Large intestine (tissue), 3 donors: ENCODE data around the gene GPR143. TPM values are rescaled to one million over a fixed set of nuclear protein-coding genes. Genes with fewer than 3 reads are reported as not detected.

ENCODE experiments used
- DNase-seq, 2 donors: peaks; one replicate each; pipeline versions ENCODE4 v3.0.0 to v3.0.0-alpha.2; 2013
- H3K27ac ChIP-seq: one replicate; pipeline ENCODE4 v1.5.1; 2013; ENCODE audit warnings: low read length
- H3K27me3 ChIP-seq: 2 replicates; pipeline ENCODE4 v1.6.1; 2013; ENCODE audit warnings: low read length; ENCODE audit not compliant: control insufficient read depth, insufficient read depth
- H3K36me3 ChIP-seq: 2 replicates; pipeline ENCODE4 v1.6.1; 2013; ENCODE audit warnings: low read length; ENCODE audit not compliant: control insufficient read depth, insufficient read depth
- H3K4me1 ChIP-seq: one replicate; pipeline ENCODE4 v1.6.1; 2013; ENCODE audit warnings: low read length; ENCODE audit not compliant: control insufficient read depth, insufficient read depth
- H3K4me3 ChIP-seq: one replicate; pipeline ENCODE4 v1.5.1; 2013; ENCODE audit warnings: low read length
- H3K9me3 ChIP-seq: one replicate; pipeline ENCODE4 v1.6.1; 2013; ENCODE audit warnings: mild to moderate bottlenecking, low read depth, low read length, moderate library complexity; ENCODE audit not compliant: control insufficient read depth
- WGBS: methylation state at CpG from one replicate; pipeline ENCODE4 v1.1.5; 2013; ENCODE audit warnings: low lambda C conversion rate; ENCODE audit not compliant: insufficient coverage; 5-methylcytosine and 5-hydroxymethylcytosine counted together
- polyA plus RNA-seq: library from polyadenylated mRNA; unstranded; fragments of 120-200 nt; gene quantifications from one replicate; pipeline ENCODE4 v1.2.1, GENCODE V29; 2013

GPR143 gene
- polyA plus RNA-seq, 1 donor: 5.2 TPM

DNA sequence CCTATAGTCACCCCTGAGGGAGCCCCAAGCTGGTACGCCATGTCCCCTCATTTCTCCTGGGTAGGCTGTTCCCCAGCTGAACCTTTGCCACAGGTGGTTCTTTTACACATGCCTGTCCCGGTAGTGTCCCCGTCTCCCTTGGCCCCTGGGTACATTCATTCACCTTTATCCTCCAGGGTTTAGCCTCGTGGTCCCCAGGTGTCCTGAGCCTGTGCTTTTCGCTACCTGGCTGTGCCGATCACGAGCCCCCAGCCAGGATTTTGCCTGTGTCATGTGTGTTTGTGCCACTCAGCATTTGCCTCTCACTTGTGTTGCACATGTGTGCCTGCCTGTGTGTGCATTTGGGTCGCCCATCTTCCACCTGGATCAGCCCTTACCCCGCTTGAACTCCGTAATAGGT lies 57.6 kb downstream of the GPR143 start:
- H3K36me3 ChIP-seq: peaks cover 23% of the 10 kb centered on the region
- peaks cover 2% of the 10 kb centered on the region for H3K4me1 ChIP-seq
- H3K27ac ChIP-seq: no peak overlapping the region
- no peak for DNase-seq
- no peaks in the 10 kb centered on the region for H3K9me3 ChIP-seq
- H3K4me3 ChIP-seq: no peak overlapping the region
- H3K27me3 ChIP-seq: no peaks in the 10 kb centered on the region
- WGBS: no CpG with 5 or more reads among the region's 10 CpGs

GRCh38 chrX:9707306-9708033 lies 58.2 kb downstream of the GPR143 start:
- H3K4me3 ChIP-seq: no peak overlapping the region
- no peak overlapping the region for H3K27ac ChIP-seq
- WGBS: no CpG with 5 or more reads among the region's 13 CpGs
- H3K4me1 ChIP-seq: peaks cover 2% of the 10 kb centered on the region
- no peak for DNase-seq
- H3K9me3 ChIP-seq: no peaks in the 10 kb centered on the region
- no peaks in the 10 kb centered on the region for H3K27me3 ChIP-seq
- peaks cover 23% of the 10 kb centered on the region for H3K36me3 ChIP-seq

DNA sequence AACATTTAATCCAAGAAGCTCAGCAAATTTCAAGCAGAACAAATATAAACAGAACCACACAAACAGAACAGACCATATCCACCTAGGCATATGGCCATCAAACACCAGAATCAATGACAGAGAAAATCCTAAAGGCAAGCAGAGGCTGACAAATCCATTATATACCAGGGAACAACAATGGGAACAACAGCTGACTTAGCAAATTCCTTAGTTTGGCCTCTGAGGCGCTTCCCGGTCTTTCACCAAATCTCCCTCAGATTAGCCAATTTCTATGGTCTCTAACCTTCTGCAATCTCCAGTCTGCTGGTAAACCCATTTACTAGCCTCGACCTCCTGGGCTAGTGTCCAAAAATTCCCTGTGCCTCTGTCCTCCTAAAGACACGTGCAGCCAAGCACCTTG lies 59.2 kb downstream of the GPR143 start:
- Histone ChIP-seq H3K4me1 (peaks cover 2% of the 10 kb centered on the region), H3K4me3 (no peak overlapping the region), H3K36me3 (peaks cover 16% of the 10 kb centered on the region), H3K9me3 (no peaks in the 10 kb centered on the region), H3K27ac (no peak overlapping the region), H3K27me3 (no peaks in the 10 kb centered on the region)
- no CpG with 5 or more reads among the region's 4 CpGs for WGBS
- DNase-seq: no peak

DNA sequence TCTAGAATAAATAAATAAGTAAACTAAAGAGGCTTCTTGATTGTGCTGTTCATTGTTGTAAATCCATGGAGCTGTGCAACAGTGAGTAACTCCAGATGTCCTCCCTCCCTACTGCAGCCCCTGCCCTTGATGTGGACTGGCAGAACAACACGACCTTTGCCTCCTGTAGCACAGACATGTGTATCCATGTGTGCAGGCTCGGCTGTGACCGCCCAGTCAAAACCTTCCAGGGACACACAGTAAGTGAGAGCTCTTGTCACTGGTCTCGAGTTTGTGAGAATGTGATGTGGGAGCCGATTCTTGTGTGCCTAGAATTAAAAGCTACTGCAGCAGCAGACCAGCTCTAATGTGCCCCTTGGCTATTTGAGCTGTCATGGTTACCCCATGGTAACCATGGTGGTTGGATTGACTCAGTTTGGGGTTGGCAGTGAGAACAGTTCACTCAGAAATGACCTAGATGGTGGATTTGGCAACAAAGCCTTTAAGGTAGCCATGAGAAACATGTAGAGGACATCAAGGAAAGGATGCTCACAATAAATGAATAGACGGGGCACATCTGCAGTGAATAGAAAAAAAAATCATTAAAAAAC lies 60.7 kb downstream of the GPR143 start:
- no peak overlapping the region for H3K27ac ChIP-seq

DNA sequence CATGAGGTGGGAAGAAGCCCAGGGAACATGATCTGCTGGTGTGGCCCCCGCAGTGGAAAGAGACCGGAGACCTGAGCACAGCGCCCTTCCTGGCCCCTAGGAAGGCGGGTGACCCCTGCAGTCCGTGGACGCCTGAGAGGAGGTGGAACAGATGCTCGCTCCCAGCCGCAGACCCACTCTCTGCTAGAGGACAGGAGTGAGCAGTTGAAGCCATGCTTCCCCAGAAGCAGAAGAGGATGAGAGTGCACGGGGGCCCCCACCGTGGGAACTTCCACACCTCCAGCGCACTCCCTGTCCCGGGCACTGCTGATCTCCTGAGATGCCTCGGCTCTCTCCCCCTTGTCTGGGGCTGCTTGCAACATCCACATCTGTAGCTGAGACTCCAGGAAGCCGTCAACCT lies 62.2 kb downstream of the GPR143 start:
- Histone ChIP-seq H3K4me3 (no peak overlapping the region), H3K27me3 (no peaks in the 10 kb centered on the region), H3K4me1 (no peaks in the 10 kb centered on the region), H3K27ac (no peak overlapping the region), H3K9me3 (no peaks in the 10 kb centered on the region), H3K36me3 (peaks cover 15% of the 10 kb centered on the region)
- DNase-seq: no peak
- no CpG with 5 or more reads among the region's 14 CpGs for WGBS

More for the DNA sequence above, 60.7 kb downstream of the GPR143 start:
- WGBS: no CpG with 5 or more reads among the region's 6 CpGs
- Histone ChIP-seq H3K9me3 (no peaks in the 10 kb centered on the region), H3K4me3 (no peak overlapping the region), H3K4me1 (peaks cover 2% of the 10 kb centered on the region), H3K27me3 (no peaks in the 10 kb centered on the region), H3K36me3 (peaks cover 15% of the 10 kb centered on the region)
- no peak for DNase-seq

DNA sequence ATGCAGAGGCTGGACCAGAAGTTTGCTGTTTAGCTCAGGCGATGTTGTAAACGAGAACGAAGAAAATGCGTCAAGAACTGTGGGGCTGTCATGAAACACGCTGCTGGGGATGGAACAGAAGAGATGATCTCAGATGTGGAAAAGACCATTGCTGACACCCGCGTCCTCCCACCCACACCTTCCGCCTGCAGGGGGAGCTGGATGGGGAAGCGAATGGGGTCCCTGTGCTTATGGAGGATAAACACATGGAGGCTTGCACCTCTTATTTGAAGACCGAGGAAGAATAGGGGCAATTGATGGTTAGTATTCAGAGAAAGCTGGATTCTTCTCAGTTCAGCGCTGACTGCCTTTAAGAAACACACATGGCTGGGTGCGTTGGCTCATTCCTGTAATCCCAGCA lies 63.9 kb downstream of the GPR143 start:
- Histone ChIP-seq H3K9me3 (no peaks in the 10 kb centered on the region), H3K36me3 (peaks cover 16% of the 10 kb centered on the region), H3K4me1 (no peaks in the 10 kb centered on the region), H3K4me3 (no peak overlapping the region), H3K27ac (no peak overlapping the region), H3K27me3 (no peaks in the 10 kb centered on the region)
- no CpG with 5 or more reads among the region's 12 CpGs for WGBS
- DNase-seq: no peak

DNA sequence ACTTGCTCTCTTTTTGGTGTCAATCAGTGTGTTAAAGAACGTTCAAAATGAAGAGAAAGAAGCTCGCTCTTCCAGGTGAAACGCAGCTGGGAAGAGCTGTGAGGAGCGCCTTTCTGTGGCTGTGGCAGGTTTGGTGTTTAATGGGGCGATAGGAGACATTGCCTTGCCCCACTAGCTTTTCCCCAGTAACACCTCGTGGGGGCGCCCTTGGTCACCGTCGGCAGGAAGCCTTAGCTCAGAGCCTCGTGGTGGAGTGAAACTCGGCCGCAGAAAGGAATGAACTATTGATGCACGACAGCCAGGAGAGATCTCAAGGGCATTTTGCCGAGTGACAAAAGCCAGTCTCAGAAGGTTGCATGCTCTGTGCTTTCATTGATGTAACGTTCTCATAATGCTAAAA lies 65.1 kb downstream of the GPR143 start:
- no peaks in the 10 kb centered on the region for H3K27me3 ChIP-seq
- WGBS: no CpG with 5 or more reads among the region's 15 CpGs
- DNase-seq: no peak
- no peaks in the 10 kb centered on the region for H3K9me3 ChIP-seq
- H3K36me3 ChIP-seq: peaks cover 12% of the 10 kb centered on the region
- no peaks in the 10 kb centered on the region for H3K4me1 ChIP-seq
- H3K27ac ChIP-seq: no peak overlapping the region
- no peak overlapping the region for H3K4me3 ChIP-seq

DNA sequence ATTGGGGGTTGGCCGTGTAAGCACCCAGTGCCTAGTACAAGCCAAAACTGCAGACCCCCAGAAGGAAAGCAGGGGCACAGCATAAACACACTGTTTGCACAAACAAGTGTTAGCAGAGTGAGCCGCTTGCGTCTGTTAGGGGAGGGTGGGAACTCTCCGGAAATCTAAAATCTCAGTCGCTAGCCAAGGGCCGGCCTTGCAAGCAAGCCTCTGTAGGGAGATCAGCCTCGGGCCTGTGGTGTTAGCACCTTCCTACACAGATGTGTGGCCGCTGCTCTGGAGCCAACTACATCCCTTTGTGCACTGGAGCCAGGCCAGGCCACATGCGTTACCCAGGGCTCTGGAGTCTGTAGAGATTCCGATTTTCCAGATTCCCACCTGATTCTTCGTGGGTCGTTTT lies 67.1 kb downstream of the GPR143 start:
- Histone ChIP-seq H3K4me1 (no peaks in the 10 kb centered on the region), H3K36me3 (peaks cover 10% of the 10 kb centered on the region), H3K9me3 (no peaks in the 10 kb centered on the region), H3K4me3 (no peak overlapping the region), H3K27ac (no peak overlapping the region), H3K27me3 (no peaks in the 10 kb centered on the region)
- WGBS: no CpG with 5 or more reads among the region's 12 CpGs
- no peak for DNase-seq

DNA sequence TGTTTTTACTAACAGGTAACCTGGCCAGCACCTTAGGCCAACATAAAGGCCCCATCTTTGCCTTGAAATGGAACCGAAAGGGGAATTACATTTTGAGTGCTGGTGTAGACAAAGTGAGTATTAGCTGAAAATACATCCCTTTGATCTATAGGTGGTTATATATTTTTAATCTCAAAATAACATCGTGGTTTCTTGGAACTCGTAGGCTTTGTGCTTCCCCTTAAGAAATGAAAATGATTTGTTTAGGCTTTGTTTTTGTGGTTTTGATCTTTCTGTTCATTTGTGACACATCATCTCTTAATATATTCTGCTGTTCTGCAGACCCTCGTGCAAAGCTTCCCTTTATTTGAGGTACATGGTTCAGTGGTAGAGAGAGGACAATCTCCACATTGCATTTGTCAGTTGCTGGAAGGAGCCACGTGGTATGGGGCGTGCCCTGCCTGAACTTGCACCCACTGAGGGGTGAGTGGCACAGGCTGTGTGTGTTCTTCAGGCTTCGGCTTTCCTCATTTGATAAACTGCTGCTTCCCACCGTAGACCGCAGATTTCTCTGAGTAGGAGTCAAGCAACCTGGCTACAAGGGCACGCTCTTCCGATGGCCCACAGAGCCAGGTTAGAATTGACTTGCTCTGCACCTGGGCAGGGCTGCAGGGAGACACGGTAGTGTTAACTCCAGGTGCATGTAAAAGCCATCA lies 72.2 kb downstream of the GPR143 start:
- Histone ChIP-seq H3K4me1 (no peaks in the 10 kb centered on the region), H3K27me3 (no peaks in the 10 kb centered on the region), H3K4me3 (no peak overlapping the region), H3K9me3 (no peaks in the 10 kb centered on the region), H3K36me3 (peaks cover 17% of the 10 kb centered on the region), H3K27ac (no peak overlapping the region)
- no CpG with 5 or more reads among the region's 12 CpGs for WGBS
- no peak for DNase-seq

- no CpG with 5 or more reads among the region's 5 CpGs for WGBS
- DNase-seq: no peak
- Histone ChIP-seq H3K4me1 (no peaks in the 10 kb centered on the region), H3K36me3 (peaks cover 17% of the 10 kb centered on the region), H3K9me3 (no peaks in the 10 kb centered on the region), H3K27ac (no peak overlapping the region), H3K27me3 (no peaks in the 10 kb centered on the region), H3K4me3 (no peak overlapping the region)
Measured at GRCh38 chrX:9690046-9690445, 75.6 kb downstream of the GPR143 start.
